ENCODE data around the gene NAT8L.

Gene NAT8L

DNA sequence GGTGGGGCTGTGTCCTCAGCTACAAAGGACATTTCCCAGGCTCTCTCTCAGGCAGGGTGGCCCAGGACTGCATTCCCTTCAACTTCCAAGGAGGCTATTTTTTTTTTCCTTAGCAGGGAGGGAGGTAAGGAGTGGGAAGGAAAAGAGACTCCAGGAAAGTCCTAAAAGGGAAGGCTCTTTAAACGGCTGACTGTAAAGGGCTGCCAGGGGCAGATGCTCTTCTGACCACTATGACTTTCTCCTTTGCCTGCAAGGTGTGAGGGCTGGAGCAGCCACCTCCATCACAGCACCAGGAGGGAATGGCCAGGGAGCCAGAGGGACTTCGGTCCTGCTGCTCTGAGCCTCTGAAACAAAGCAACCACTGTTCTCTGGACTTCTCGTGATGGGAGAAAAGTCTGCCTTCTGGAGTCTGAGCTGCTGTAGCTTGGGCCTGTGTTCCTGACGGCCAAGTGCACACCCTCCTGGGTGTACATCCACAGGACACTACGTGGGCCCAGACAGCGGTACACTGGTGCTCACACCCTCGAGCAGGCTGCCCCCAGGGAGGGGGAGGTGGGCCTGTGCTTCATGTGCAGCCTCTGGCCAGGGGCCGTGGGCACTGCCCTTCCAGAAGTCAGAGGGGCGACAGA, 17.9 kb downstream of the NAT8L start:
- DNase-seq: no peak

- no peak for DNase-seq
Measured at GRCh38 chr4:2077537-2078460, 18.7 kb downstream of the NAT8L start.

GRCh38 chr4:2078584-2078983, 19.5 kb downstream of the NAT8L start:
- DNase-seq: no peak

DNA sequence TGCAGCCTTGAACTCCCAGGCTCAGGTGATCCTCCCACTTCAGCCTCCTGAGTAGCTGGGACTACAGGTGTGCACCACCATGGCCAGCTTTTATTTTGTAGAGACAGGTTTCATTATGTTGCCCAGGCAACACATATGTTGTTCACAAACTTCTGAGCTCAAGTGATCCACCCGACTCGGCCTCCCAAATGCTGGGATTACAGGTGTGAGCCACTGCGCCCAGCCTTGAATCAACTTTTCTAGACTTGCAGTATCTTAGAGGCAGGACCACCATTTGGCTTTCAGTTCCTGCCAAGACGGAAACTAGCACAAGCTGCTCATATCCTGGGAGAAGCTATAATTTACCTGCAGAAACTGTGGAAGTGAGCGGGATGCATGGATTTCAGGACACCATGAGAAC, 19.9 kb downstream of the NAT8L start:
- no peak for DNase-seq

- no peak for DNase-seq
Measured at GRCh38 chr4:2079926-2080325, 20.8 kb downstream of the NAT8L start.

DNA sequence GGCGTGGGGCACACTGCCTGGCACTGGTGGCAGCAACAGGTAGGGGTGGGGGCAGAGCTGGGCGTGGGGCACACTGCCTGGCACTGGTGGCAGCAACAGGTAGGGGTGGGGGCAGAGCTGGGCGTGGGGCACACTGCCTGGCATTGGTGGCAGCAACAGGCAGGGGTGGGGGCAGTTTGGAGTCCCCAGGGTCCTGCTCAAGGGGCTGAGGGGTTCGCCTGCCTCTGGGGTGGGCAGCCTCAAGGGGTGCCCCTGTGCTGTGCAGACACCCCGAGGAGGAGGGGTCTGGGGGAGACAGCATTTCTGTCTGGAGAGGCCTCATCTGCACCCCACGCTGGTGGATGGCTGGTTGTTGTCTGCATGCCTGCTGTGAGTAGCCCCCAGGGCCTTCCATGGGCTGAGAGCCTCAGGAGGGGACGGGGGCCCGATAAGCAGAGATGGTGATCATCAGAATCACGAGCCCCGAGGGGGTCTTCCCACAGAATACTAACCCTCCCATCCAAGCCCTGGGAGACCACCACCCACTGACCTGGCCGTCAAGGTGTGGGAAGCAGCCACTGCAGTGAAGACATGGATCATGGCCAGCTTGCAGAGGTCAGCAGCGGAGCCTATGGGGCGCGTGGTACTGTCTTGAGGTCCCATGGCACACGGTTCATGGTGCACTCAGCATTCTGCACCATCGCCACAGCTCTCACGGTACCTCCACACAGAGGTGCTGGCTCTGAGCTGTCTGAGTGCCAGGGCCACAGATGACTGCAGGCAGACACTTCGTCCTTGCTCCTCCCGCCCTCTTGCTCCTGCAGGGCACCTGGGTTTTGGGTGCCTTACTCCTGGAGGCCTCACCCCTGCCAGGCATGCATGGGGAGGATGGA, 21.5 kb downstream of the NAT8L start:
- no peak for DNase-seq

- no peak for DNase-seq
Measured at GRCh38 chr4:2081540-2081939, 22.4 kb downstream of the NAT8L start.

DNA sequence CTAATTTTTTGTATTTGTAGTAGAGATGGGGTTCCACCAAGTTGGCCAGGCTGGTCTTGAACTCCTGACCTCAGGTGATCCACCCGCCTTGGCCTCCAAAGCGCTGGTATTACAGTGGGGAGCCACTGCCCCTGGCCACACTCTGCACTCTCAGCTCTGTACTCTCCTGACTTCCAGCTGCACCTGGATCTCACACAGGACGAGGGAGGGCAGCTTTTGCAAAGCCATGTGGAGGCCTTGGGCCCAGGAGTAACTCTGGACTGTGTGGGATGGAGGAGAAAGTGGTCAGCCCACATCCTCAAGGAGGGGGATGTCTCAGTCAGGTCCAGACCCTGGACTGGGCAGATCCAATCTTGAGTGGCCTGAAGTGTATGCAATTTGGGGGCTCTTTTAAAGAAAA, 23.0 kb downstream of the NAT8L start:
- no peak for DNase-seq

DNA sequence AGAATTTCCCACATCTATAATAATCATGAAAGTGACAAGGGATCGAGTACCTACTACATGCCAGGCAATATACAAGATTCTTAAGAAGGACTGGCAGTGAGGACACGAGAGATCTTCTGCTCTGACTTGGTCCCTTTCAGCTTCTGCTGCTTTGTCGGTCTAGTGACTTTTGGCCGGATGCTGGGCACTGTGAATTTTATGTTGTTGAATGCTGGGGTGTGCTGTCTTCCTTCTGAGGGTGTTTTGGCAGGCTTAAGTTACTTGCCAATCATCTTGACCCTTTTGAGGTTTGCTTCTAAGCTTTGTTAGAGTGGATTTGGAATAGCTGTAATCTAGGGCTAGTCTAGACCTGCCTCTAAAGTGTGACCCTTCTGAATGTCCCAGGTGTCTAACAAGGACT, 23.5 kb downstream of the NAT8L start:
- no peak for DNase-seq

DNA sequence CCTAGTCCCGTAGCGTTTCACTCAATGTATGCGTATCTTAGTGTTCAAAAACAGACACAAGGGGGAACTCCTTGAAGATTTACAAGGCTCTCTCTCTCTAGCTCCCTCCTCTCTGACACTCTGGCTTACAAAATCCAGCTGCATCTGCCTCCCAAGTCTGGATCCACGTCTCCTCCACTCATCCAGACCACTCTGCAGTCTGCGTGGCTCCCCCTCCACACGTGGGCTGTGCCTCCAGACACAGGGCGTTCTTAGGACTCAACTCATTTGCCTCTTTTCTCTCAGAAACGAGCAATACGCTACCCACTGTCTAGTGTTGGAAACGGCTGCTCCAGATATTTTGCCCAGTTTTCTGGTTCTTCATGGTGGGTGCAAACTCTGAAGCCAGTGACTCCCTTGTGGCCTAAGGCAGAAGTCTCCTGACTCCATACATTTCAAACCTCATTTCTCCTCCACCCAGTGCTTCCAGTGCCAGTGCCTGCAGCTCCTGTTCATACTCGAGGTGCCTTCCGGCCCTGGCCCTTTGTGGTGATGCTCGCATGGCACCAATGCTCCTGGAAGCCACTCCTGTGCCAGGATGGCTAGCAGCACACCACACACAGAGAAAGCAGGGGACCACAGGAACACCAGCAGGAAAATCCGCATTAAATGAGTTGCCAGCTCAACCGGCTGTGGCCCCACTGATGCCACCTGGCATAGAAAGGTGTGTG, 24.1 kb downstream of the NAT8L start:
- DNase-seq: no peak

- DNase-seq: no peak
Measured at GRCh38 chr4:2083826-2084160, 24.7 kb downstream of the NAT8L start.

DNA sequence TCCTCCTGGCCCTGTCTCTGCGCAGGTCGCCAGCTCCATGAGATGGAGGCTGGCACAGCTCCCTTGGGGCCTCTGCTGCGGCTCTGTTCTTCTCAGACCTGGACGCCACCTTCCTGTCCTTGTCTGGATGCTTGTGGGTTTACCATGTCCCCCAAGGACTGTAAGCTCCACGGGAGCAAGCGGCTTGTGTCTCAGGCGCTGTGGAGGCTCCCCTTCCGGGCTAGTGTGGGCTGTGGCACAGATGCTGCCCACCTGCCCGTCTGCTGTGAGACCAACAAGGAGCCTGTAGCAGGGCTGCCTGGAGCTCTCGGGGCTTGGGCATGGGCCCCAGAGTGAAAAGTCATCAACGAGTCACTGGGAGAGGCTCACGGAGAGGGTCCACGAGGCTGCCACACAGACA, 25.2 kb downstream of the NAT8L start:
- no peak for DNase-seq

- DNase-seq: no peak
Measured at GRCh38 chr4:2085496-2085901, 26.4 kb downstream of the NAT8L start.

- DNase-seq: no peak
Measured at GRCh38 chr4:2087170-2087569, 28.0 kb downstream of the NAT8L start.

- DNase-seq: no peak
Measured at GRCh38 chr4:2089222-2089621, 30.1 kb downstream of the NAT8L start.

- DNase-seq: no peak
Measured at GRCh38 chr4:2090642-2091041, 31.5 kb downstream of the NAT8L start.

GRCh38 chr4:2091990-2092668, 33.0 kb downstream of the NAT8L start:
- DNase-seq: no peak

DNA sequence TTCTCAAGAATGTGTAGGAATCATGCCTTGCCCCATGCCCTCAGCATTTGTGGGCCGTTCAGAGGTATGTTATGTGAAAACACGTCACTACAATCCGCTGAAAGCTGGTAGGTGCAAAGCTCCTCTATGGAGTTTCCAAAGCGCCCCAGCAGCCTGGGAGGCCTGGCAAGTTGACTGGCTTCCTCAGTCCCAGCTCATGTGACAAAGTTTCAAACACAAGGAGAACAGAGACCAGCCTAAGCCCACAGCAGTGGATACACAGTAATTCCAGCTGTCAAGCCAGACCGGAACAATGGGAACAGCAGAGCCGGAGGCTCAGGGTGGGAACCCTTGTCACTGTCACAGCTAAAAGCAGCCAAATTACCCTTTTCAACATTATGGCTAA, 33.5 kb downstream of the NAT8L start:
- no peak for DNase-seq

- no peak for DNase-seq
Measured at GRCh38 chr4:2093265-2093664, 34.1 kb downstream of the NAT8L start.

GRCh38 chr4:2094545-2094944, 35.4 kb downstream of the NAT8L start:
- no peak for DNase-seq

DNA sequence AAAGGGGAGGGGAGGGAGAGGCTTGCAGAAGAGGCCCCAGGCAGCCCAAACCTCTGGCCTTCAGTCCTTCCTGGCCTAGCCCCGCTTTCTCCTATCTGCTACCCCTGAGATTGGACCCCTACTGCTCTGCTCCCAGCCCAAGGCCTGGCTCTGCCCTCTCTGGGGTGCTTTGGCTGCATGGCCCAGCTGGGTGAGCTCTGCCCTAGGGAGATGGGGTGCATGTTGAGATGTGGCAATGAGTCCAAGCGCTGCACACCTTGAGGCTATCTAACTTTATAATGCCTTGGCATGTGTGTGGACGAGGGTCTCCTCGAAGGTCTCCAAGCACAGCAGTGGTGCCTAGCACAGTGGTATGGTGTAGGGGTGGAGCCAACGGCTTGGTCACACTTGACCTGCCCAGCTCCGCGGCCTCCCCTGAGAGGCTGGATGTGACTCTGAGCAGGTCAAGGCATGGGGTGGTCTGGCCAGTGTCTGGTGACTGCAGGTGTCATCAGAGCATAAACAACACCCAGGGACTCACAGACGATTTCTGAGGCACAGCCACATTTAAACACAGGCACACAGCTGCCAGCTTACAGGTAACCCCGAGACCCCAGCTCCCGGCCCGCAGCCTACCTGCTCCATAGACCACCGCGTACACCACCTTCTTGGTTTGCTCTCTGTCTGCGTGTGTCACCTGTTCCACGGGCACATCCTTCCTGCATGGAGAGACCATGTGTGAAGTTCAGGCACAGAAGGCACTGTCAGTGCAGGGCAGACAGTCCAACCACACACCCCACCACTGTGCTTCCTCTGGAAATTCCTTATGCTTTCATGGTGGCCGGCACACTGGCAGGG, 36.3 kb downstream of the NAT8L start:
- no peak for DNase-seq

Measured in activated effector memory CD4-positive, alpha-beta T cell treated with Interleukin-2 at 50 U/mL for 16 hours (primary cell).